ENCODE data around the gene DDA1. TPM values are rescaled to one million over a fixed set of nuclear protein-coding genes. Genes with fewer than 3 reads are reported as not detected.

DDA1 gene
- 7.7 and 15.4 TPM in 2 replicates for total RNA-seq

GRCh38 chr19:17309198-17309964, at the start of gene DDA1:
DDA1 (plus strand) TSS chr19:17309563; CDS start chr19:17309655, 92 bp downstream.

GRCh38 chr19:17264641-17264979, 44.8 kb upstream of the DDA1 start, which contains the start of gene USHBP1:
USHBP1 (minus strand) TSS chr19:17264745; CDS start chr19:17264299, 446 bp downstream.

GRCh38 chr19:17266975-17267788, 42.2 kb upstream of the DDA1 start, which contains the start of gene BABAM1:
BABAM1 (plus strand) TSS chr19:17267443; CDS start chr19:17268807, 1,364 bp downstream.

GRCh38 chr19:17281391-17282304, 27.7 kb upstream of the DDA1 start, which contains the start of gene ANKLE1:
ANKLE1 (plus strand) TSS chr19:17281901; CDS start chr19:17281921, 20 bp downstream.

GRCh38 chr19:17303167-17303939, 6.0 kb upstream of the DDA1 start, which contains the start of gene ABHD8:
ABHD8 (minus strand) TSS chr19:17303425; CDS start chr19:17301616, 1,809 bp downstream.

GRCh38 chr19:17305517-17306284, 3.7 kb upstream of the DDA1 start, which contains the start of gene MRPL34:
MRPL34 (plus strand) TSS chr19:17305872; CDS start chr19:17305893, 21 bp downstream.

GRCh38 chr19:17334414-17335409, 25.3 kb downstream of the DDA1 start, which contains the start of gene ANO8:
ANO8 (minus strand) TSS chr19:17334855; CDS start chr19:17334670, 185 bp downstream.

GRCh38 chr19:17336872-17337674, 27.7 kb downstream of the DDA1 start, which contains the start of gene GTPBP3:
GTPBP3 (plus strand) TSS chr19:17337553; CDS start chr19:17337612, 59 bp downstream.

Other genes with a start within 250 kb of the DDA1 start
- gene HAUS8, start 234.1 kb upstream of the DDA1 start, total RNA-seq: 3.3 and 6.3 TPM in 2 replicates
- 71.3 and 85.0 TPM in 2 replicates for gene MYO9B, start 233.8 kb upstream of the DDA1 start, total RNA-seq
- 16.2 and 22.8 TPM in 2 replicates for gene USE1, start 94.2 kb upstream of the DDA1 start, total RNA-seq
- 2.5 and 2.9 TPM in 2 replicates for gene OCEL1, start 83.3 kb upstream of the DDA1 start, total RNA-seq
- 26.8 and 40.1 TPM in 2 replicates for gene NR2F6, start 63.6 kb upstream of the DDA1 start, total RNA-seq
- under 0.01 TPM in 1 of 2 replicates, not detected in the other for gene USHBP1, start 44.8 kb upstream of the DDA1 start, total RNA-seq
- 91.7 and 105 TPM in 2 replicates for gene BABAM1, start 42.1 kb upstream of the DDA1 start, total RNA-seq
- gene ANKLE1, start 27.7 kb upstream of the DDA1 start, total RNA-seq: 0.37 and 0.39 TPM in 2 replicates
- gene ABHD8, start 6.1 kb upstream of the DDA1 start, total RNA-seq: 6.6 and 9.0 TPM in 2 replicates
- 29.1 and 30.9 TPM in 2 replicates for gene MRPL34, start 3.7 kb upstream of the DDA1 start, total RNA-seq
- gene ANO8, start 25.3 kb downstream of the DDA1 start, total RNA-seq: 4.8 and 5.1 TPM in 2 replicates
- 10.3 and 18.8 TPM in 2 replicates for gene GTPBP3, start 28.0 kb downstream of the DDA1 start, total RNA-seq
- gene PLVAP, start 67.8 kb downstream of the DDA1 start, total RNA-seq: not detected in 2 replicates
- gene CCDC194, start 84.6 kb downstream of the DDA1 start, total RNA-seq: not detected in 2 replicates
- 0.20 and 1.8 TPM in 2 replicates for gene BST2, start 96.1 kb downstream of the DDA1 start, total RNA-seq
- 45.7 and 49.2 TPM in 2 replicates for gene MVB12A, start 110.5 kb downstream of the DDA1 start, total RNA-seq
- not detected in 2 replicates for gene TMEM221, start 139.1 kb downstream of the DDA1 start, total RNA-seq
- gene NXNL1, start 151.4 kb downstream of the DDA1 start, total RNA-seq: not detected in 2 replicates
- gene SLC27A1, start 161.0 kb downstream of the DDA1 start, total RNA-seq: 15.8 and 26.1 TPM in 2 replicates
- gene PGLS, start 202.1 kb downstream of the DDA1 start, total RNA-seq: 49.9 and 60.6 TPM in 2 replicates
- 104 and 126 TPM in 2 replicates for gene COLGALT1, start 246.1 kb downstream of the DDA1 start, total RNA-seq